Thyroid gland (tissue), 4 donors: Measurements from ENCODE around the gene EXOC6.

Source experiments
- CTCF ChIP-seq, 6 experiments: fragments of 200-600 bp in 3 of 6; fragments of 450-650 bp in 3 of 6; sonication (generic) in 3 of 6; IDR thresholded peaks; one replicate each; pipeline ENCODE4 v1.5.1; 2016 to 2019; ENCODE audit warnings: antibody characterized with exemption in 6 of 6, mild to moderate bottlenecking in 2 of 6, inconsistent platforms in 1 of 6, moderate library complexity in 1 of 6
- POLR2A ChIP-seq, 2 donors: fragments of 450-650 bp; IDR thresholded peaks; one replicate each; pipeline ENCODE4 v1.6.1; 2017; ENCODE audit warnings: antibody characterized with exemption in 2 of 2, mild to moderate bottlenecking in 2 of 2, moderate library complexity in 1 of 2

- TF ChIP-seq CTCF (IDR thresholded peaks at IDR 0.05) (no peak), POLR2A (IDR thresholded peaks at IDR 0.05) (no peak)
Observed at GRCh38 chr10:92848037-92848440, 281 bp upstream of the EXOC6 start.
